HG02798 (cell line): ENCODE measurements around the gene CTNND2.

Experiments used
- ATAC-seq: cut with Tn5 transposase; IDR thresholded peaks from one replicate; pipeline ENCODE4 v1.9.1; 2021; ENCODE audit warnings: mild to moderate bottlenecking; ENCODE audit not compliant: unreplicated experiment, poor library complexity

The CTNND2 gene

GRCh38 chr5:11152368-11152767 is 751.9 kb downstream of the CTNND2 start:
- no peak for ATAC-seq

DNA sequence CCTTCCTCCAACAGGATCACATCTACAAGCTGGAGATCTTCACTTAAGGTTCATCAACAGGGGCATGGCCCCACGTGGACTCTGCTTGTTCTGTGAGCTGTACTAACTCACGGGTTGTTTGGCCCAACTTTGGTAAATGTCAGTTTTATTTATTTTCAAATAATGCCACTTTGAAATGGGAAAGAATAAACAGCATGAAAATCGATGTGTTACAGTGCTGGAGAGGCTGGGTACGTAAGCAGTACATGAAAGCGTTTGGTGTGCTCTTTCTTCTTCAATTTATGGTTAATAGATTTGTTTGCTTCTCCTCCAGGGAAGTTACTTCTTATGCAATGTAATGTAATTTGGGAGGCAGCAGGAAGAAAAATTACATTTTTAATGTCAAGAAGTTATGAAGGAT is 753.3 kb downstream of the CTNND2 start:
- no peak for ATAC-seq

DNA sequence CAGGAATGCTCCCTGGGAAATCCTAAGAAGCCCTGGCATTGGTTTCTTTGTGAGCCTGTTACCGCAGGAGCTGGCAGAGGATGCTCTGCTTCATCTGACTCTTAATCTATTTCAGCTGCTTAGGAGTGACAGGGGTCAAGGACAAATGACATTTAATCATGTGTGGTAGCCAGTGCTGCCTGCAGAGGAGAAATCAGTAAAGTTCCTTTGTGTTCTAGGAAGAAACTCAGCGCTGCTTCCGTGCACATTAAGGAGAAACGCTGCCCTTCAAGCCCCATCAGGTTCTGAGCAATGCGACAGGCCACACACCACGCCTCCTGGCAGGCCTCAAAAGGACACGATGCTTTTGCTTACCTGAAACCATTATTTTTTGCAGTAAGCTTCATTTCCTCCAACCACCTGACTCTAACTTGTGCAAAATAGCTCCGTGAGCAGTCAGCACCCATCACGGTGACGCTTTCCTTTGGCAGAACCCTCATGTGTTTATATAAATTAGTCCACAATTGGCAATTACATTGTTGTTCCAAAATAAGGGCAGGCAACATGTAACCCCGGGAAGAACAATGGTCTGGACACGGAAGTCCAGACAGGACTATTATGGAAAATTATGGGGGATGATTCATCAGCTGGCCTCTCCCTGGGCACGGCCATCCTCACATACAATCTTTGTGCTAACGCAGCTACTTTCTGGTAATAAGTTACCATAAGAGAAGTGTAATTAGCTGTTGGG is 755.3 kb downstream of the CTNND2 start:
- ATAC-seq: no peak

- no peak for ATAC-seq
Measured at GRCh38 chr5:11146171-11146570, 758.1 kb downstream of the CTNND2 start.

DNA sequence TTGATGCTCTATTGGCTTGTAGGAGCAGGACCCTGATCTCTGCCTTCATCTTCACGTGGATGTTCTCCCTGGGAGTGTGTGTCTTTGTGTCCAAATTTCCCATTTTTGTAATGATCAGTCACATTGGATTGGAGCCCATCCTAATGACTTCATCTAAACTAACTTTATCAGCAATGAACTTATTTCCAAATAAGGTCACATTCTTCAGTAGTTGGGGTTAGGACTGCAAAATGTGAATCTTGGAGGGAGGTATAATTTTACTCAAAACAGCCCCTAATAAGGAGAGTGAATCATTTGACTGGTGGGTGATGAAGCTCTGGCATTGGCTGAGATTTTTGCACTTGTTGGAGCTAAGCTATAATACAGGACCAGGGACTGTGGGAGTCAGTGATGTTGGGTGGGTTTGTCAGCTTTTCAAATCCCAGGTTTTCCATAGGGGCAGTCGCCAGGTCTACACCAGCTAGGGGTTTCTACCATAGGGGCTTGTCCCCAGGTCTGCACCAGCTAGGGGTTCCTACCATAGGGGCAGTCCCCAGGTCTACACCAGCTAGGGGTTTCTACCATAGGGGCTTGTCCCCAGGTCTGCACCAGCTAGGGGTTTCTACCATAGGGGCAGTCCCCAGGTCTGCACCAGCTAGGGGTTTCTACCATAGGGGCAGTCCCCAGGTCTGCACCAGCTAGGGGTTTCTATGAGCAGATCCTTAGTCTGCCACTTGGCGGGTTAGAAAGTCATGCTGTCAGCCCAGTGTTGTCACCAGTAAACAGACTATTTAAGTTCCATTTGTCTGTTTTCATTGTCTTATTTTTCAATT is 760.6 kb downstream of the CTNND2 start:
- ATAC-seq: peak; percentile 86

DNA sequence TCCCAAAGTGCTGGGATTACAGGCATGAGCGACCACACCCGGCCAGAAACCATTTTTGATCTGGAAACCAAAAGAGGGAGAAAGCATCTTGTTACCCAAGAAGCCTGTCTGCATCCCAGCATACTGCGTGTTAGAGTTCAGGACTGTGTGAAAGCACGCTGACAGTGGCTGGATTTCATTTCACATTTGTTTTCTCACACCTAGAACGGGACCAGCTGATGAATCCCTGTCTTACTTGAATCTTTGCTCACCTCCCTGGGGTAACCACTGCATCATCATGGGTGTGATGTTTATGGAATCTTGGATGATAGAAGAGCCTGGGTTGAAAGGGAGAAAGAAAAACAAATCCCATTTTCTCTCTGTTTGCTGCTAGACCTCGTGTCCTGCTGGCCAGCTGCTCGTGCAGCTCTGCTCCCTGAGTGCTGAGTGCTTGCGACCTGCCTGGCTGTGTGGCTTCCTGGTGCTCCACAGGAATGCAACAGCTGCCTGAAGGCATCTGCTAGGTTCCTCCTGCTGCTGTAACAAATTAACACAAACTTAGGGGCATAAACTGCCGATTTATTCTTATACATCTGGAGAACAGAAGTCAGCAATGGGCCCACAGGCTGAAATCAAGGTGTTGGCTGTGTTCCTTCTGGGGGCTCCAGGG is 764.9 kb downstream of the CTNND2 start:
- ATAC-seq: no peak

DNA sequence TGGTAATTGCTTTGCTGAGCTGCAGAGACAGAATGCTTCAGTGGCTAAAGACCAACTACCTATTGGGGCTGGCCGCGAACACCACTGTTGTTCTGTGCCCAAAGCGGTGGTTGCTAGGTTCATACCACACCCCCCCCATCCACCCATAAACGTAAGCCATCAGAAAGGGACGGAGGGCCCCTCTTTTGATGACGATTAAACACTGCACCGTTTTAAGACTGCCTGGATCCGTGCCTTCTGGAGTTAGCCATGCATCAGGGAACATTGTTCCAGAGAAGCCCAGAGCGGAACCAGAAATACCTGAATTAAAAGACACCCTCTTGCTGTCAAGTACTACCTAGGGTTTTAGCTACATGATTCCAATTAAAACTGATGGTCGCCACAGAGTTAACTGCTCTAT is 774.1 kb downstream of the CTNND2 start:
- no peak for ATAC-seq

GRCh38 chr5:11128021-11128420 is 776.2 kb downstream of the CTNND2 start:
- no peak for ATAC-seq

- no peak for ATAC-seq
Measured at GRCh38 chr5:11126844-11127243, 777.4 kb downstream of the CTNND2 start.

DNA sequence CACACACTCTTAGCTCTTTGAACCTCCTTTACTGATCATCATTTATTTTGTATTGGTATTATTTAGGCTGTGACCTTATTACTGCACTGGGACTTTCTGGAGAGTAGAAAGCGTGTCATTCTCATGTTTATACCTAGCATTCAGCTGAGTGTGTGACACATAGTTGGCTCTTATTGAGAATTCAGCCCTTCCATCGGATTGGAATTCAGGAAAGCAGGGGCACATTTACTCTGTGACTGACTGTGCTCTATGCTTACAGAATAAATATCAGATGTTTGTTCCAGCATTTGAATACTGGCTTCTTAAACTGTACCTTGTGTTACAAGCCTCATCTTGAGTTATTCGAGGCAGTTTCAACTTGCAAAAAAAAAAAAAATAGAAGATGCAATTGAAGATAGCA is 782.4 kb downstream of the CTNND2 start:
- no peak for ATAC-seq

- no peak for ATAC-seq
Measured at GRCh38 chr5:11110128-11110527, 794.1 kb downstream of the CTNND2 start.

DNA sequence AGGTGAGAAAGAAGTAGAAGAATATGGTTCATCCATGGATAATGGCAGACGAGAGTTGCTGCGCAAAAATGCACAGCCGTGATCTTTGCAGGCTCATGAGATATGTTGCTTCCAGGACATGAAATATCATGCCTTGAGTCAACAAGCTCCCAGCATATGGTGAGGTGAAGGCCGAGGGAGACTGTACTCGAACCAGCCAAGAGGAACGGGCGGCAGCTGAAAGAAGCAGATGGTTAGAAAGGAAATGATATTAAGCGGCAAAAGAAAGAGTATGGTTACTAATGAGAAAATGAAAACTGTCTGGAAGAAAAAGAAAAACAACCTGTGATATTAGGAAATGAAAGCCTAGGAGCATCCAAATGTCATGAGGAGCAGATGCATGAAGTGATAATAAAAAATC is 798.5 kb downstream of the CTNND2 start:
- no peak for ATAC-seq

DNA sequence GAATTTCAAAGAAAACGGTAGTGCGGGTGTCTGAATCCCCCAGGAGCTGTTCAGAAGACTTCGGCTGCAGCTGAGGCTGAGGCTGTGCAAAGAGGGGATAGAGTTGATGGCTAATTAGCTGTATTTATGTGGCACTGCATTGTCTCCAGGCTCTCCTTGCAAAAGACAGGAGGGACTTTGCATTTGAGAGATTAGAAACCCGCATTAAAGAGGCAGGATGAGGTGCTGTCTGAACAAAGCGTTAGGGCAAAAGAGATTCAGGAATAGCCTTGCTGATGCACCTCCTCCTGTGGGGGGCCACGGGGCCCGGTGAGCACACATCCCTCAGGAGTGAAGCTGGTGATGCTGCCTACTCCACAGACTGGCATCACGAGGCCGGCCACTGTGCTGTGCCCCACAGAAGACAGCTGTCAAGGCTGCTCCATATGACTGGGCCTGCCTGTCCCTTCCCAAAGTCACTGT is 799.6 kb downstream of the CTNND2 start:
- no peak for ATAC-seq

DNA sequence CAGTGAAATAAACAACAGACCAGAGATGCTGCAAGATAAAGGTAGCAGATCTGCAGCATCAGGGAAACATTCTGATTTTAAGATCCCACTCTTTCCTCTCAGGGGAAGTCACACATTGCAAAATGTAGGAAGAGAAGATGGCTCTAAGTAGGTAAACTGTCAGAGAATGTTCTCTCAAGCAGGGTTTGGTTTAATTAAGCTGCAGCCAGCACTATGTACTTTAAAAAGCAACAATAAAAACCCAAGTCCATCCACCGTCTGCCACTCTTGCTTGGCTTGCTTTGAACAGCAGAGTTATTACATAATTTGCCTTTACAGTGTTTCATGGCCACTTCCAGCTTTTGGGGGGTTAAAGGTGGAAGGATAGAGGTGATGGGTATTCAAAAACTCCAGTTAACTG is 800.0 kb downstream of the CTNND2 start:
- no peak for ATAC-seq

GRCh38 chr5:11084111-11084510 is 820.1 kb downstream of the CTNND2 start:
- no peak for ATAC-seq

DNA sequence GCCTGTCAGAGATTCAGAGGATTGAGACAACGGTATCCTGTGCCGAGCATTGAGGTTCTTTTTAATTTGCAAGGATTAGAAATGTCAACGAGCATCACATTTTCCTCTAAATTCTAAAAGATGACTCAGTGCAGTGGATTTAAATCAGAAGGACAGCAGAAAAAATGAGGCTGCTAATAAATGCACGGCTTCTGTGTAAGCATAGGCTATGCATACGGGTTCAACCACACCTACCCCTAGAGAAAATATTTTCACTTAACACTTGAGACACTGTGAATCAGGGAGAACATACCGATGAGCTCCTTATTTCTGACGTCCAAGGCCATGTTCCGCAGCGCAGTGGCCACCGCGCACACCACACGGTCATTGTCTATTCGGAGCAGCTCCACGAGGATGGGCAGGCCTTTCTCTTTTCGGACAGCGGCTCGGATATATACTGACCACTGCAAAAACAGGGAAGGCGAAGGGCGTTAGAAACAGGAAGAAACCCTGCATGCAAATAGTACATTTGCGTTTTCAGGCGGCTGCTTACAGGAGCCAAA is 821.8 kb downstream of the CTNND2 start:
- ATAC-seq: no peak

DNA sequence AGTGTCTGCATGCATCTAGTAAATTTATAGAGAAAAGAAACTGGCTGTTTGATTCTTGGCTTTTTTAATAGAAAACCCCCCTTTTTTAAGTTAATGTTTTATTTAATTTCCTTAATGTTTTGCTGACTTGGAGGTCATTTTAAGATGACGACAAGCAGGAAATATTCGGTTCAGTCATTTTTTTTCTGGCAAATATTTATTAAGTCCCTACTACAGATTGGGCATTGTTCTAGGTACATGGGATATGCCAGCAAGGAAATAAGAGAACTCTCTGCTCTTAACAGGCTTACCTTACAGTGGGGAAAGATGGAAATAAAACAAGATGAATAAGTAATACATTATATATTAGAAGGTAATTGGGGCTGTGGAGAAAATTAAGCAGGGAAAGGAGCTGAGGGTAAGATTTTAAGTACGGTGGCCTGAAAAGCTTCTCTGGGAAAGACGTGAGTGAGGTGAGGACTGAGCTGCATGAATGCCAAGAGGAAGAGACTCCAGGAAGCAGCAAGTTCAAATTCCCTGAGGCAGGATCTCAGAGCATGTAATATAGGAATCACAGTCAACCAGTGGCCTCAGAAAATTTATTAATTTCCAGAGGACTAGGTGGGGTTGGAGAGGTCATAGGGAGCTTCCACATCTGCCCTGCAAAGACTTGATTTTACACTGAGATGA is 827.2 kb downstream of the CTNND2 start:
- ATAC-seq: no peak

DNA sequence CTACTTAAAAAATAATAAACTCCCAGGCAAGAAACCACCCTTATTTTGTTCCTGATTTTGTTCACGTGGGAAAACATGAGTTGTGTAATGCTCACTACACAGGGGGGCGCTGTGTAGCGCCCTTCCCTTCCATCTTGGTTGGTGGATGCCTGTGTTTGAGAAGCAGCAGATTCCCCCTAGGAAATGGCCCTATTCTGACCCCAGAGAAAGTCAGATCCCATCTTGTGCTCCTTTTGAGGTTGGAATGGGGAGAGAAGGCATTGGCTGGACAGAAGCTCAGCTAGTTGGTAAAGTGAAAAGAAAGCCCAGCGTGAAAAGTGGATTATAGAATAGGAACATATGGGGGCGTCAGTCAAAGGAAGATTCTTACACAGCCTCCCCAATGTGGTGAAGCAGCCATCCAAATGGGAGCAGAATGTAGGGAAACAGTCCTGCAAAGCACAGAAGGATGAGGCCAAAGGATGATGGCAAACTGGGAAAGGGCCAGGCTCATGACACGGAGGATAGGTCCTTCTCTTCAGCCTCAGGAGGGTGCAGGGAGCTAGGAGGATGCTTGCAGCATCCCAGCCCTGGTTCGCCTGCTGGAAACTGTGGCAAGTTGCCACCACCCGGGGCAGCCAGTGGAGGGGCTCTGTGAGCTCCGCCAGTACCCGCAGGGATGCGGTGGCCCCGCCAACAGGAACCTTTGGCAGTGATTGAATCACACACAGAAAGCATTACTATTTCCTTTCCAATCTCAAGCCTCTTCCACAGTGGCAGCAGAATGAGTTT is 829.0 kb downstream of the CTNND2 start:
- no peak for ATAC-seq

DNA sequence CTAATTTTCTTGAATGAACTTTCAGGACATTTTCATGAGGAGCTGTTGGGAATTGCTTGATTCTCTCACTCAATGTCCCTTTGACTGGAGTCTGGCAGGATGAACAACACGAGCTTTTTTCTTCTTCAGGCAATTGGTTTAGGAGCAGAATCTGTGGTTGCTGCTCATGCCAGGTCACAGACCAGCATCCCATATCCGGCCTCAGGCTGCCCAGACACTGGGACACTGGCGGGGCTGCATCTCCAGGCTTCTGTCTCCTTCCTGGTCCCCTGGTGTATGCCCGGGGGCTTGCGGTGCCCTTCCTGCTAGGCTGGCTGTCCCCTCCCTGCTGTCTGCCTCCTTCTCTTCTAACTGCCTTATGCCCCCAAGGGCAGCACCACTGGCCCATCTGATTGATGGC is 831.7 kb downstream of the CTNND2 start:
- no peak for ATAC-seq

- no peak for ATAC-seq
Measured at GRCh38 chr5:11072076-11072475, 832.2 kb downstream of the CTNND2 start.
